ENCODE data around the gene GCNA.
A peak's percentile ranks its signal among the peaks of the same experiment; 100 is the strongest.

The GCNA gene

DNA sequence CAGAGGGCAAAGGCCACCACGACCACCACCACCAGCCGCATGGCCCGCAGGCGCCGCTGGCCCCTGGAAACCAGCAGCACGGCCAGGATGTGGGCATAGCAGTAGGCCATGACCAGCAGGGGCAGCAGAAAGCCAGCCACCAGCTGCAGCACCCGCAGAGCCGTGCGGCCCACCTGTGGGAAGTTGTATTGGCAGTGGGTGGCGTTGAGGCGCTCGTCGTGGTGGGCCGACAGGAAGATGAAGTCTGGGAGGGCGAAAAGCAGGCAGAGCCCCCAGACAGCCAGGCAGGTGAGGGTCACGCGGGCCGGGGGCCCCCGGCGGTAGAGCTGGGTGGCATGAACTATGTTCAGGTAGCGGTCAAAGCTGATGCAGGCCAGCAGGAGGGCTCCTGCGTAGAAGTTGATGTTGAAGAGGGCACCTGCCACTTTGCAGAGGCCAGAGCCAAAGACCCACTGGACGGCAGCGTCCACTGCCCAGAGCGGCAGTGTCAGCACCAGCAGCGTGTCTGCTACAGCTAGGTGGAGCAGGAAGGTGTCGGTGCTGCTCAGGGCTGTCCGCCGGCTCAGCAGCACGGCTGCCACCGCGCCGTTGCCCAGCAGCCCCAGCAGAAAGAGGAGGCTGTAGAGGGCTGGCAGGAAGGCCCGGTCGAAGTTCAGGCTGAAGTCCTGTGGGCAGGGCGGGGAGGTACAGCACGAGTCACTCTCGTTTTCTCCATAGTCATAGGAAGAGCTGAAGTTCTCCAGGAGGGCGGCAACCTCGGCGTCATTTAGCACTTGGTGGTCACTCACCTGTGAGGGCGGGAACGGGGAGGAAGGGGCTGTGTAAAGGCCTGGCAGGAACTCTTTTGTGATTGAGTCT is 38.7 kb downstream of the GCNA start:
- DNase-seq: no peak

DNA sequence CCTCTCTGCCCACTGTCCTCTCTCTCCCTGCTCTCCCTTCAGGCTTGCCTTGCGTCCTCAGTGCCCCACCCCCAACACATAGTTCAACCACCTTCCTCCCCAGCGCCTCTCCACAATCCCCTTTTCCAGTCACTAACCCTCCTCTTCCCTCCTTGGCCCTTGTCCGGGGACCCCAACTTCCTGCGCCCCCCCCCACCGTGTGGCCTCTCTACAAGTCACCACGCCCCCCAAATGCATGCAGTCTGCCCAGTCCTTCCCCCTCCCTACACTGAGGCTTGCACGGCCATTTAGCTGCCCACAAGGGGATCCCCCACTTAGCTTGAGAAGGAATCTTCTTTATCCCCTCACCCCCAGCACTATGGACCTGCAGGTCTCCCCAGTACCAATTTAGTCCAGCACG is 39.5 kb downstream of the GCNA start:
- no peak for DNase-seq

DNA sequence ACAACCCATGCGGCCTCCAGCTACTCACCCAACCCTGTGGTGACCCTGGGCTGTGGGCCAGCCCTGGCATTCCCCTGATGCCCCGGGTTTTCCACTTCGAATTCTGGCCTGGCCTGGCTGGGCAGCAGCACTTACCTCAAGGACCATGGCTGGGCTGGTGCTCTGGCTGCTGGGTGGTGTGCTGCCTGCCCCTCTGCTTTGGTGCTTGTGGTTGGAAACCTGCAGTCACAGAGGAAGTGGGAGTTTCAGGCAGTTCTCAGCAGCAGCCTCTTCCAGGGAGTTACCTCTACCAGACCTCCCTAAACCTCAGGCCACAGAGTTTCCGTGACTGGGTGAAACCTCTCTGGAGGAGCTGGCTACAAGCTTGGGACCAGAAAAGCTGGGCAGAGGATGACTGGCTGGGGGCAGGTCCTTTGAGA is 40.1 kb downstream of the GCNA start, which contains the start of gene CXCR3:
TSS of gene CXCR3 (minus strand) at position 209 of the 419 bp plus-strand sequence. CDS start at position 147, 62 bp downstream.
- peak; percentile 84 for DNase-seq

DNA sequence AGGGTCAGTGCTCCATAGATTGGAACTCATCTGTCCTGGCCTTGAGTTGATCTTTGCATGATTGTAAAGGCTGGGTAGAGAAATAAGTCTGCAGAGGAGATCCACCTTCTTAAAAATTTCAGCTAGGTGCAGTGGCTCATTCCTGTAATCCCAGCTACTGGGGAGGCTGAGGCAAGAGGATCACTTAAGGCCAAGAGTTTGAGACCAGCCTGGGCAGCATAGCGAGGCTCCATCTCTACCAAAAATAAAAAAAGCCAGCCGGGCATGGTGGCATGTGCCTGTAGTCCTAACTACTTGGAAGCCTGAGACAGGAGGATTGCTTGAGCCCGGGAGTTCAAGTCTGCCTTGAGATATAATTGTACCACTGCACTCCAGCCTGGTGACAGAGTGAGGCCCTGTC is 40.5 kb downstream of the GCNA start:
- DNase-seq: no peak

DNA sequence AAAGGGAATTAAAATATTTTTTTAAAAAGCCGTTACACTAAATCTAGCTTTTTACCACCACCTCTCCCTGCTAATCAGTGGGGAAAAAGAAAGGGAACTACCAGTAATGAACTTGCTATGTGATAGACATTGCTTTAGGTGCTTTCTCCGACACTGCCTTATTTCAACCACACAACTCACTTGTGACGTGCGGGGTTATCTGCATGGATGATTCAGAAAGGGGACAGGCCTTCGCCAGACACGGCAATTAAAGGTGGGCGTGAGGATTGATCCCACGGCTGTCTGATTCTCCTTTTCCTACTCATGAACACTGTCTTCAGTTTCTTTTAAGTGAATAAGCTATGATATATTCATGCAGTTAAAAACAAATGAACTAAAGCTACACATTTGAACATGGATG is 41.0 kb downstream of the GCNA start:
- DNase-seq: no peak

DNA sequence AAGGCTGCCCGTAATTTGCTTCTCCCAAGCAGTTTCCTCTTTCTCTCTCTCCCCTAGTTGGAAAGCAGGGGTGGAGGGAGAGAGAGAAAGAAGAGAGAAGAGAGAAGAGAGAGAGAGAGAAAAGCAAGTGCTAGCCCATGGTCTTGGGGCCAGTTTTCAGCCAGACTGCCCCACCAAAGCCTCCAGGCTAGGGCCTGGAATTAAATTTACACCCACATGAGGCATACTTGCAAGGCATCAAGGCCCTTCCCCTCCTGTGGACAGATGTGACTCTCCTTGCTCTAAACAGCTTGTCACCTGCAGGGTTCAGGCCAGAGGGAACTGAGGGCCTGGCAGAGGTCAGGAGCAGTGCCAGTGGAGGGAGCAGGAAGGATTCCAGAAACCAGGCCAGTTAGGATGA is 41.7 kb downstream of the GCNA start:
- no peak for DNase-seq

DNA sequence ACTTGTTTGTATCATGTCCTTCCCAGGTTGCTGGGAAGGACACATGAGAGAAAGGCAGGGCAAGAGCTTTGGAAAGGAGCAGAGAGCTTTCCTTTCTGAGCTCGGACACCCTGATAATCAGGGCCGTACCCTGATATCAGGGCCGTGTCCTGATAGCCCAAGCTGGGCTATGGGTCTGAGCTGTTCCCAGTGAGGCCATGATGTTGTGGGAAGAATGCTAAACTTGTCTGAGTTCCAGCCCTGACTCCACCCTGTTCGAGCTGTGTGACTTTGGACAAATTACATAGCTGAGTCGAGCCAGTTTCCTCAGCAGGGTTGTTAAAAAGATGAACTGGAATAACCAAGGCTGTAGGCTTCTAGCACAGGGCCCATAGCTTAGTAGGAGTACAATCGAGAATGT is 43.4 kb downstream of the GCNA start:
- DNase-seq: no peak

DNA sequence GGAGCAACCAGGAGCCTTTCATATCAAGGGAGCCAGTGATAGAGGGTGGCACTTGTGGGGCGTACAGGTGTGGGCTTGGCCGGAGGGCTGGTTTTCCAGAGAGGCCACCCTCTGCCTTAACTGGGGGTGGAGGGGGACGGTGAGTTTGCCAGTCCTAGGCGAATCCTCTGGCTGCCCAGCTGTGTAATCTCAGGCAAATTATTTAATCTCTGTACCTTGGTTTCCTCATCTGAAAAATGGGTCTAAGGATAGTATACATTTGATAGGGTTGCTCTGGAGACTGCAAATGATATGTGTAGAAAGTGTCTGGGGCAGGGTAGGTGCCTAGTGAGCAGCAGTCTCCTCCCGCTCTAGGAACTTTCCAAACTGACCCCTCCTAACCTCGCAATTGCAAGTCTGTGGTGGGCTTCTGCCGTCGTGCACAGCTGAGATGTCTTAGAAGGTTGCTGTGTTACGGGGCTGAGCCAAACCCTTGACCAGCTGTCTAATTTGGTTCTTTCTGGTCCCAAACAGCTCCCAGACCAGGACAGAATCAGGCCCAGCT is 43.9 kb downstream of the GCNA start:
- DNase-seq: no peak

DNA sequence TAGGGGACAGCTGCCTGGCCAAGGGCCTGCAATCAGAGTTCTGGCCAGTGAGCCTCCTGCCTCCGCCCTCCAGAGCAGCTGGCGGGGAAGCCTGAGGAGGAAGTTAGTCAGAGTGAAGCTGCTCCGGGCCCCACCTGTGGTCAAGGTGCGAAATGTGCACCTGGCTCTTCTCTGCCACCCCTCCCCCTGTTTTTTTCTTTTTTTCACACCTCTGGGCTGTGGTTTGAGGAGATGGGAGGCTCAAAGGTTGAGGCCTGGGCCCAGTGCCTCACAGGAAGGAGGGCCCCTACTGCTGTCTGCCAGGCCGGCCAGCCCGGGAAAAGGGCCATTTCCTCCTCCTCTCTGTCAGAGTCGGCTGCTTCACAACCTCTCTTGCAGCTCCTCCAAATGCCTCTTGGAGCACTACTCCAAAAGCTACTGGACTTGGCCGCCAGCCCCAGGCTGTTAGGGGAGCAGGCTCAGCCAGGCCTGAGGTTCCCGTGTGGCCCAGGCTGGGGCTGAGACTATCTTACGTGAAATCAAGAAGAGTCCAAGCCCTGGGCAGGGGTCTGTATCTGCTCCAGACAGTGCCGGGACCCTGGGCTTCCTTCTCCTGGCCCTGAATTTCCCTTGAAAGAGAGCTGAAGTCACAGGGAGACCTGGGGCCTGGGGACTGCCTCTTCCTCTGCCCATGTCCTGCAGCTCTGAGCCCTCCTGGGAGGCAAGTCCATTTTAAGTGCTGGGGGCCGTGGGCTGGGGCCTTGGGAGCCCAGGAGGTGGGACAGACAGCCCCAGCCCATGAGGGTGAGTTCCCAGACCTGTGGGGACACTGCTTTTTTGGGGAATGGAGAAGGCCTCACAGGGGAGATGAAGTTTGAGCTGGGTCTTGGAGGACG is 44.6 kb downstream of the GCNA start:
- no peak for DNase-seq

DNA sequence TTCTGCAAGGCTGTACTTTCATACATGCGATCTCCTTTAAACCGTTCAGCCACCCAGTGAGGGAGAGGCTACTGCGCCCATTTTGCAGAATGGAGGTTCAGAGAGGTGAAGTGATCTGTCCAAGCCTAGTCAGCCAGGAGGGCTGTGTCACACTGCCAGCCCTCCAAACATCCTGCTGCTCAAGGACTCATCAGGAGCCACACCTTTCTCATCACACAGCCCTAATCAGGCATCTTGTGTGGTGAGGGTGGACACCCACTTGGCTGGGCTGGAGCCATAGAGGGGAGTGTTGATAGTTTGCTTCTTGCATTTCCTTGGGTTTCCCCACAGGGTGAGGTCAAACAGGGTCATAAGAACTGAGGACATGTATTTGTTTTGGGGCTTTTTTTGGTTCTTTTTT is 45.5 kb downstream of the GCNA start:
- no peak for DNase-seq

DNA sequence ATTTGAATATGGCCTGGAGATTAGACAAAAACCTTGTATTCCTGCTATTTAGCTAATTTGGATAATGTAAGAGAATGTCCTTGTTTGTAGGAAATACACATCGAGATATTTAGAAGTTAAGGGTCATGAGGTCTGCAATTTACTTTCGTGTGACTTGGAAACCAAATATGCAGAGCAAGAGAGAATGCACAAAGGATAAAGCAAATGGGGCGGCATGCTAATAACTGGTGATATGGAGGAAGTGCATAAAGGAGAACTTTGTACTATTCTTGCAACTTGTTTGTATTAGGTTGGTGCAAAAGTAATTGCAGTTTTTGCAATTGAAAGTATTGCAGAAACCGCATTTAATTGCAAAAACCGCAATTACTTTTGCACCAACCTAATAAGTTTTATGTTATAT is 47.2 kb downstream of the GCNA start:
- no peak for DNase-seq

DNA sequence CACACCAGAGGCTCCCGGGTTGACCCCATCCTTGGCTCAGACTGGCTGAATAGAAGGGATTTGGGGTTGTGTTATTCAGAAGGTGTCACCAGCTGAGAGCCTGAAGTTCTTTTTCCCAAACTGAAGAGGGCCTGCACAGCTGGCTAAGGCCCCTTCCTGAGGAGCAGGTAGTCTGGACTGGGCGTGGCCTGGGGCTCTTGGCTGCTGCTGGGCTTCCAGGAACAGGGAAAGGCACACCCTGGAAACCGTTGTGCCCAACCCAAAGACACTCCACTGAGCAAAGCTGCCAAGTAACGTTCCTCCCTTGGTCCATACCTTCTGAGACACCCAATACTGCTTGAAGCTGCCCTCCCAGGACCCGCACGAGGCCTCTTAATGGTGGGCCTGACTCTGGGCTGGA is 48.3 kb downstream of the GCNA start:
- no peak for DNase-seq

DNA sequence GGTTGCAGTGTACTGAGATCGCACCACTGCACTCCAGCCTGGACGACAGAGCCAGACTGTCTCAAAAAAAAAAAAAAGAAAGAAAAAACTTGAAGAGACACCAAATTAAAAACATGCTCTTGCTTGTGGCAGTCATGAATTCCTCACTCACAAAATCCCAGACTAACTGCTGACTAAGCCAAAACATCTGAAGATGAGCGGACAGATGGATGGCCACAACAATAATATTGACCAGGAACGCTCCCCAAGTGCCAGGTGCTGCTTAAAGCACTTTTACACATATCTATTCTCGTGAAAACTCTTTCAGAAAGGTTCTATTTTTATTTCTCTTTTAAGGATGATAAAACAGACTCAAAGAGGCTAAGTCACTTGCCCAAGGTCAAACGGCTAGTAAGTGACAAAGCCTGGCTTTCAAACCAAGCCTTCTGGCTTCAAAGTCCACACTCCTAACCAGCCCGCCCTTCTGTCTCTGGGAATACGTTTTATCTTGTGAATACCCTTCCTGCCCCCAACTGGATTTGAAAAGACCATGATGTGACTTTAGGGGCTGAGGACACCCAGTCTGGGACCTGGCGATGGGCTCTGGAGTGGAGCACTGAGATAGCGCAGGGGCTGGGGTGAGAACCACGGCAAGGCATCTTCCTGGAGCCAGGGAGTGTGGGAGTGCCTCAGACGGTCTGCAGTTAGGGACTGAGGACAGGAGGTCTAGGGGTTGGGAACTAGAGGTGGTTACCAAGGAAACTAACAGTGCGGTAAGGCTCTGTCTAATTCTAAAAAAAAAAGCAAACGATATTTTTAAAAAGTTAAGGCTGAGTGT is 49.6 kb downstream of the GCNA start:
- no peak for DNase-seq

DNA sequence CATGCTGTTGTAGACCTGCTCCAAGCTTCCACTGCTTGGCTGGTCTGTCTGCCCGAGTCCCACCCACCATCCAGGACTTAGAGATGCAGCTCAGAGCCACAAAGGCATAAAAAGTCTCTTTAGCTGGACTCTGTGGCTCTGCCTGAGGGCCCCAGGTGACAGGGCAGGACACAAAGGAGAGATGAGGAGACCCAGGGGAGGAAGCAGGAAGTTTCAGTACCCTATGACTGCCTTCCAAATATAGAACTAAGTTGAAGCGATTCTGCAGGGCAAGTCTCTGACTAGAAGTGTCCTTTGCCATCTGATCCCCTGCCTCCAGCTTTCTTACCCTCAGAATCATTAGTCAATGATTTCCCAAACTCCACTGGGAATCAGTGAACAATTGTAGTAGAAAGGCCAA is 51.2 kb downstream of the GCNA start:
- no peak for DNase-seq

DNA sequence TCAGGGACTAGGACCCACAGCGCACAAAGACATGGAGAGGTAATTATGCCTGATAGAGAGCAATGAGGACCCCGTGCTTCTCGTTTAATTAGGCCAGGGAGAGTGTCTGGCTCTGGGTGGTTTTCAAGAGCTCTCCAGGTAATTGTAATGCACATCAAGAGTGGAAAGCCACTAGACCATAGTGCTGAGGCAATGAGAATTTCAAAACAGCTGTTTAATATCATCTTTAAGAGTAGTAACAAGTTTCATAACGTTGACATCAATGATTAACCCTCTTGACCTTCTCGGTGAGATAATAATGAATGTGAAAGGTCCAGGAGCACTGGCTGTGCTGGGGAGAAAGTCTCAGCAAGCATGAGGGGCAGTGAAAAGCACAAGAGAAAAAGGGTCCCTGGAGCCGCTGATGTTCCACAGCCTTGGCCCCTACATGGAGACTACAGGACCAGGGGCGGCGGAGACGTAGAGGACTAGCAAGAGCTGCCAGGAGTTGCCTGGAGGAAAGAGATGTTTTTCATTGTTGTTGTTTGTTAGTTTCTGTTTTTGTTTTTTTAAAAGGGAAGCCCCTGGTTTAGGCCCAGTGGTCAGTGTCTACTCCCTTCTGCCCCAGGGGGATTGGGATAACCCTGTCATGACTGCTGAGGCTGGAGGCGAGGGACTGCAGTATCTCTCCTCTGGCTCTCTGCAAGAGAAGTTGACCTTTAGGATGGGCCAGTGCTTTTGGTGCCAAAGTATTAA is 54.9 kb downstream of the GCNA start:
- DNase-seq: no peak

DNA sequence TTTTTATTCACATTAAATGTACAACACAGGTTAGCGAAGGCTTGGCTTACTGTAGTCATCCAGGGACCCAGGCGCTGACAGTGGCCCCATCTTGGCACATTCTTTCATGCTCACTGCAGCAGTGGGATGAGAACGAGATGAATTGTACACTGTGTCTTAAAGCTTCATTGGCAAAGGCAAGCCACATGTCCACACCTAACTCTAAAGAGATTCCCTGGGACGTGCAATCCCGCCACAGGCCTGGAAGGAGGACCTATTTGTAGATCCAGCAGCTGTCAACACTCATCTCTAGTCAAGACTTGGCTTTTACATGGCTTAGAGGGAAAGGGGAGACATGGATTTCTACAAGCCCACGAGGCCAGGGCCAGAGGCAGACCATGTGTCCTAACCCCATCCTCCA is 56.1 kb downstream of the GCNA start:
- no peak for DNase-seq

DNA sequence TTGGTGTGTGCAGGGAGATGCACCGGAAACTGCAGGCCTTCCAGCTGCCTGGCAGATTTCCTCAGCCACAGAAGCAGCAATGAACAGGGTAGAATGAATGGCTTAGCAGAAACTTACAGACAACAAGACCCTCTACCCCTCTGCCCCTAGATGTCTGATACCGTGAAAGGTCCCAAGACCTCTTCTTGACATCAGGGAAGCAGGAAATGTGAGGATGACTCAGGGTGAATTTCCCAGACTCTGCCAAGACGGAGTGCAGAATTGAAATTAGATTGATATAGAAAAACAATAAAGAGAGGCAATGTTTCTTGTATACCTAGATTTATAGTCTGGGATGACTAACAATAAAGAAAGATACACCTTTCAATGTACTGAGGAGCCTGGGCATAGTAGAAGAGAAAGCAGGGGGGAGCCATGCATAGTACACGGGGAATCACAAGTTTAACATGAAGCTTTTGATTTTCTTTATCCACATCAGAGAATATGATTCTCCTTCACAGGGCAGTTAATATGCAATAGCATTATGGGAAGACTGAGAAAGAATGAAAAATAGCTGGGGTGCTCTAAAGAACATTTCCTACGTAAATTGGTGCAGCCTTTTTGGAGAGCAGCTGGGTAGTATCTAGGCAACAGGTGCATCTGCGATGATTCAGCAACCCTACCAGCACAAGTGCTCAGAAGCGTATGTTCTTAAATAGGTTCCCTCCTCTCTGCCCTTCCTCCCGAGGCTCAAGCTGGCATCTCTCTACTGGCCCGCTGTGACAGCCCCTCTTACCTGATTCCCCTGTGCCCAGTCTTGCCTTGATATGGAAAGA is 58.4 kb downstream of the GCNA start:
- no peak for DNase-seq

DNA sequence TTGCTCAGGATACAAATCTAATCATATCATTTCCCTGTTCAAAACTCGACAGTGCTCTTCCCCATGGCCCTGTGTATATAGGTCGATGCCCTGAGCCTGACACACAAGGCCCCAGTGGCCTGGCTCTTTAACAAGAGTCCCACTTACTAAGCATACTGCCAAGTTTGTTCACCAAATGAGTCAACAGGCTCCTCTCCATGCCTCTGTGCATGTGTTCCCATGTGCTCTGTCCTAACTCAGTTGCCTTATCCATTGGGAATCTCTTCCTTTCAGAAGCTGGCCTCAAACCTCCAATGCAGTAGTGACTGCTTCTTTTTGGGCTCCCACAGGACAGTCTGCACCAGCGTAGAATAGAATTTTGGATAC is 59.0 kb downstream of the GCNA start:
- no peak for DNase-seq

DNA sequence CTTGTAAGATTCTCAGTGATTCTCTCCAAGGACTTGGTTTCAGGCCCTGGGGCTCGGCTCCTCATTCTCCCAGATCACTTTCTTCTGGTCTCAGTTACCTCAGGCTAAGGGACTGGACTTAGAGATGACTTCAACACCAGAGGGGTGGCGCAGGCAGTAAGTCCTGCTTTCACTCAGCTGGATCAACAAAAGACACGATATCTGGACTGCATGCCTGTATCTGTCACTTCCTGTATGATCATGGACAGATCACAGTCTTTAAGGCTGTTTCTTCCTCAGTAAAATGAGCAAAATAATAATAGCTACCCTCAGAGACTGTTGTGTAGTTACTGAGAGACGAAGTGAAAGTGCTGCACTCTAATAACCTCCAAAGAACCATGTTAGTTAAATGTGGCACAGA is 59.6 kb downstream of the GCNA start:
- no peak for DNase-seq

DNA sequence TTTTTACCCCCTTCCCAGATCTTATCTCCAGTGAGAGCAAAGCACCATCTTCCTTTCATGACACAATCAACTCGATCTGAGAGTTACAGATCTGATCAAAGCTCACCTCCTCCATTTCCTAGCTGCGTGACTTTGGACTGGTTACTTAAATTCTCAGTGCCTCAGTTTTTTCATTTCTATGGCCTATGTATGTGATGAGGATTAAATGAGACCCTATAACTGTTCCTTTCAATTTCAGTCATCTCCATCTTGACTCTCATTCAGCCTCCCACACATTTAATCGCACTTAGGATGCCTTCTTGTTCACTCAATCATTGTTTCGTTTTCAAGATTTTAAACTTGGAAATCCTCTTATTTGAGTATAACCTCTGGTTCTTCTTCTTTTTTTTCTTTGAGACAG is 60.2 kb downstream of the GCNA start:
- DNase-seq: no peak

DNA sequence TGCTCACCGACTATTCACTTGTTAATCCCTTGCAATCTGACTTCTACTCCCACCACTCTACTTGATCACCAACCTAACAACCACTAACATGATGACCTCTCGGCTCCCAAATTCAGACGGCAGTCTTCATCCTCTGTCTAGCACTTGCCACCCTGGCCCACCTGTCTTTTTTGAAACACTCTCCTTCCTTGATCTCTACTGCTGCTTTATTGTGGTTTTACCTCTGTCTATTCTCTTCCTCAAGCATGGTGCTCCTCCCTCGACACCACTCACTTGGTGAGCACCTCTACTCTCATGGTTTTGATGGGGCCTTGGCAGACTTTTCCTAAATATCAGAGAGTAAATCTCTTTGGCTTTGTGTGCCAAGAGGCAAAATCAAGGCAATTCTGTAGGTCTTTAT is 61.8 kb downstream of the GCNA start:
- DNase-seq: no peak

Measured in OCI-M1 (cell line).